Loucy (cell line): ENCODE results near the gene B3GALT5.

ENCODE experiments used
- H2AFZ ChIP-seq: fragments of 200-600 bp; sonication (generic); 2 replicates; pipeline ENCODE4 v1.6.0; 2016; ENCODE audit warnings: antibody characterized with exemption, mild to moderate bottlenecking, low read length, moderate library complexity
- H3F3A ChIP-seq: fragments of 200-600 bp; 2 replicates; pipeline ENCODE4 v1.6.0; 2016; ENCODE audit warnings: antibody characterized with exemption, low read depth, mild to moderate bottlenecking
- H3K27me3 ChIP-seq: fragments of 200-600 bp; sonication (generic); 2 replicates; pipeline ENCODE4 v1.6.1; 2014; ENCODE audit warnings: low read length, mild to moderate bottlenecking; ENCODE audit not compliant: insufficient read depth, poor library complexity, severe bottlenecking
- H3K36me3 ChIP-seq: fragments of 200-600 bp; sonication (generic); 2 replicates; pipeline ENCODE4 v1.6.1; 2016; ENCODE audit warnings: low read length; ENCODE audit not compliant: insufficient read depth
- H3K4me1 ChIP-seq: fragments of 200-600 bp; sonication (generic); 2 replicates; pipeline ENCODE4 v1.5.1; 2014; ENCODE audit warnings: low read length, mild to moderate bottlenecking; ENCODE audit not compliant: insufficient read depth, poor library complexity, severe bottlenecking
- H3K4me2 ChIP-seq: fragments of 200-600 bp; sonication (generic); 2 replicates; pipeline ENCODE4 v1.6.0; 2014; ENCODE audit warnings: antibody characterized with exemption, low read length, low read depth, mild to moderate bottlenecking; ENCODE audit not compliant: poor library complexity, severe bottlenecking
- H3K4me3 ChIP-seq: fragments of 200-600 bp; sonication (generic); 2 replicates; pipeline ENCODE4 v1.5.1; 2014; ENCODE audit warnings: low read length, mild to moderate bottlenecking, mixed read lengths; ENCODE audit not compliant: poor library complexity, severe bottlenecking
- H3K79me2 ChIP-seq: fragments of 200-600 bp; sonication (generic); 2 replicates; pipeline ENCODE4 v1.6.1; 2014; ENCODE audit warnings: low read length; ENCODE audit not compliant: insufficient read depth
- H3K9ac ChIP-seq: fragments of 200-600 bp; sonication (generic); 2 replicates; pipeline ENCODE4 v1.6.0; 2014; ENCODE audit warnings: mild to moderate bottlenecking, low read depth, low read length, moderate library complexity; ENCODE audit not compliant: poor library complexity, severe bottlenecking
- H3K9me2 ChIP-seq: fragments of 200-600 bp; sonication (generic); replicated peaks from 2 replicates; pipeline ENCODE4 v1.6.1; 2016; ENCODE audit warnings: low read depth, low read length, mixed read lengths
- H3K9me3 ChIP-seq: fragments of 200-600 bp; sonication (generic); 2 replicates; pipeline ENCODE4 v1.6.1; 2014; ENCODE audit warnings: mild to moderate bottlenecking, antibody characterized with exemption, low read length, low read depth; ENCODE audit not compliant: insufficient read depth
- H4K20me1 ChIP-seq: fragments of 200-600 bp; sonication (generic); 2 replicates; pipeline ENCODE4 v1.6.0; 2014; ENCODE audit warnings: antibody characterized with exemption, low read length, mild to moderate bottlenecking; ENCODE audit not compliant: insufficient read depth, poor library complexity, severe bottlenecking
- EZH2phosphoT487 ChIP-seq: fragments of 200-600 bp; IDR thresholded peaks from 2 replicates; pipeline ENCODE4 v1.6.1; 2018; ENCODE audit warnings: antibody characterized with exemption, mild to moderate bottlenecking, moderate library complexity, borderline replicate concordance
- TF ChIP-seq, protein P1 (sequence below): fragments of 200-600 bp; sonication (generic); conservative IDR thresholded peaks from 2 replicates; pipeline ENCODE4 v1.5.1; 2014; ENCODE audit warnings: mild to moderate bottlenecking, antibody characterized with exemption, low read length

The B3GALT5 gene

DNA sequence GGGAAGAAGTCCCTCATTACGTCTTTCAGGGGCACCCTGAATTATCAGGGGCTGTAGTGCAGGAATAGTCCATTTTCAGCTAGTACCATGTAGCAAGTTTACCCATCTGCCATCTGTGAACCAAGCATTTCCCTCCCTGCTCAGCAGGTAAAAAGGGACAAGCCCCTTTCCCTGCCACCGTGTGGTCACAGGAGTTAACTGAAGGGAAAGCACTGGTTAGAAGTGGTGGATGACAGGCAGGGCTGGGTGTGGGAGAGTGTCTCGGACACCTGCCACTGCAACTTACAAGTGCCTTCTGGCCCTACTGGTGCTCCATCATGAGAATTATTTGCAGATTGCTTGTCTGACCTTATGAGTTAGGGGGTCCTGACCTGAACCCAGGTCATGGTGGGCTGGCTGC lies 100.2 kb downstream of the B3GALT5 start:
- H3K27me3 ChIP-seq = no peaks in the 10 kb centered on the region
- H3F3A ChIP-seq = no peaks in the 10 kb centered on the region
- no peak for TF ChIP-seq EZH2phosphoT487
- TF ChIP-seq, protein P1, sequence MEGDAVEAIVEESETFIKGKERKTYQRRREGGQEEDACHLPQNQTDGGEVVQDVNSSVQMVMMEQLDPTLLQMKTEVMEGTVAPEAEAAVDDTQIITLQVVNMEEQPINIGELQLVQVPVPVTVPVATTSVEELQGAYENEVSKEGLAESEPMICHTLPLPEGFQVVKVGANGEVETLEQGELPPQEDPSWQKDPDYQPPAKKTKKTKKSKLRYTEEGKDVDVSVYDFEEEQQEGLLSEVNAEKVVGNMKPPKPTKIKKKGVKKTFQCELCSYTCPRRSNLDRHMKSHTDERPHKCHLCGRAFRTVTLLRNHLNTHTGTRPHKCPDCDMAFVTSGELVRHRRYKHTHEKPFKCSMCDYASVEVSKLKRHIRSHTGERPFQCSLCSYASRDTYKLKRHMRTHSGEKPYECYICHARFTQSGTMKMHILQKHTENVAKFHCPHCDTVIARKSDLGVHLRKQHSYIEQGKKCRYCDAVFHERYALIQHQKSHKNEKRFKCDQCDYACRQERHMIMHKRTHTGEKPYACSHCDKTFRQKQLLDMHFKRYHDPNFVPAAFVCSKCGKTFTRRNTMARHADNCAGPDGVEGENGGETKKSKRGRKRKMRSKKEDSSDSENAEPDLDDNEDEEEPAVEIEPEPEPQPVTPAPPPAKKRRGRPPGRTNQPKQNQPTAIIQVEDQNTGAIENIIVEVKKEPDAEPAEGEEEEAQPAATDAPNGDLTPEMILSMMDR = no peak
- H3K9ac ChIP-seq = no peak overlapping the region
- H3K79me2 ChIP-seq = no peaks in the 10 kb centered on the region
- no peaks in the 10 kb centered on the region for H3K36me3 ChIP-seq
- H3K4me2 ChIP-seq = no peak overlapping the region
- no peaks in the 10 kb centered on the region; the same call in 1 of the 2 replicates for H3K9me3 ChIP-seq
- H2AFZ ChIP-seq = no peak overlapping the region
- no peak overlapping the region for H3K4me3 ChIP-seq
- no peaks in the 10 kb centered on the region for H3K9me2 ChIP-seq
- no peaks in the 10 kb centered on the region for H3K4me1 ChIP-seq
- no peaks in the 10 kb centered on the region for H4K20me1 ChIP-seq

- Histone ChIP-seq H3K9me2 (no peaks in the 10 kb centered on the region), H3K4me3 (no peak overlapping the region), H4K20me1 (no peaks in the 10 kb centered on the region), H3K4me2 (no peak overlapping the region), H3K79me2 (no peaks in the 10 kb centered on the region), H3K4me1 (no peaks in the 10 kb centered on the region), H3F3A (no peaks in the 10 kb centered on the region), H2AFZ (no peak overlapping the region), H3K36me3 (no peaks in the 10 kb centered on the region), H3K9me3 (no peaks in the 10 kb centered on the region), H3K9ac (no peak overlapping the region), H3K27me3 (no peaks in the 10 kb centered on the region)
- TF ChIP-seq, protein P1 = no peak
- no peak for TF ChIP-seq EZH2phosphoT487
These were observed 101.2 kb downstream of the B3GALT5 start for GRCh38 chr21:39713905-39714304.

DNA sequence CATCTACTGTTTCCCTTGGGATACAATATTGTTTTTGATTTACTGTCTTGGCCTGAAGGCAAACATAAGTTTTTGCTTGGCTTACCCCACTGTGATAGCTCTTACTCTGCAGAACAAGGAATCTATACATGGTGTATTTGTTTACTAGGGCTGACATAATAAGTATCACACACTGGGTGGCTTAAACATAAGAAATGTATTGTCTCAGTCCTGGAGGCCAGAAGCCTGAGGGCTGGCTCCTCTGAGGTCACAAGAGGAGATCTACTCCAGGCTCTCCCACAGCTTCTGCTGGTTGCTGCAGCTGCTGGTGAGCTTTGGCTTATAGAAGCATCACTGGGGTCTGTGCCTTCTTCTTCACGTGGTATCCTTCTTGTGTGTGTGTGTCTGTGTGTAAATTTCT lies 101.6 kb downstream of the B3GALT5 start:
- H3F3A ChIP-seq = no peaks in the 10 kb centered on the region
- H3K4me3 ChIP-seq = no peak overlapping the region
- H3K9ac ChIP-seq = no peak overlapping the region
- no peaks in the 10 kb centered on the region for H3K79me2 ChIP-seq
- no peak overlapping the region for H2AFZ ChIP-seq
- TF ChIP-seq, protein P1 = no peak
- TF ChIP-seq EZH2phosphoT487 = no peak
- H3K27me3 ChIP-seq = no peaks in the 10 kb centered on the region
- H3K36me3 ChIP-seq = no peaks in the 10 kb centered on the region
- no peaks in the 10 kb centered on the region for H3K9me2 ChIP-seq
- H4K20me1 ChIP-seq = no peaks in the 10 kb centered on the region
- no peaks in the 10 kb centered on the region for H3K9me3 ChIP-seq
- H3K4me2 ChIP-seq = no peak overlapping the region
- no peaks in the 10 kb centered on the region for H3K4me1 ChIP-seq
